Type B pancreatic cell (in vitro differentiated cells): ENCODE measurements around the gene PGPEP1. TPM values are rescaled to one million over a fixed set of nuclear protein-coding genes. Genes with fewer than 3 reads are reported as not detected.

ENCODE experiments used
- DNase-seq: peaks from one replicate; pipeline ENCODE4 v3.0.0; 2021; ENCODE audit warnings: mixed read lengths; ENCODE audit not compliant: unreplicated experiment; ENCODE audit errors: extremely low spot score
- H3K27ac Mint-ChIP-seq: 2 replicates; pipeline ENCODE4 v1.8.0; 2021; ENCODE audit warnings: mild to moderate bottlenecking, mixed read lengths
- H3K27me3 Mint-ChIP-seq: 2 replicates; pipeline ENCODE4 v1.8.0; 2021; ENCODE audit warnings: mixed read lengths
- H3K36me3 Mint-ChIP-seq: 2 replicates; pipeline ENCODE4 v1.8.0; 2021; ENCODE audit warnings: mixed read lengths
- H3K4me1 Mint-ChIP-seq: one replicate; pipeline ENCODE4 v1.8.0; 2021; ENCODE audit warnings: mixed read lengths; ENCODE audit not compliant: unreplicated experiment
- H3K4me3 Mint-ChIP-seq: 2 replicates; pipeline ENCODE4 v1.8.0; 2021; ENCODE audit warnings: mild to moderate bottlenecking, mixed read lengths
- H3K9me3 Mint-ChIP-seq: 2 replicates; pipeline ENCODE4 v1.8.0; 2021; ENCODE audit warnings: mixed read lengths
- total RNA-seq: library from RNA; stranded (reverse); gene quantifications from 2 replicates; pipeline ENCODE4 v1.2.1, GENCODE V29; 2021; ENCODE audit warnings: low replicate concordance
- TF ChIP-seq, protein P1 (sequence below): fragments of 200-600 bp; sonication (generic); conservative IDR thresholded peaks from 2 replicates; pipeline ENCODE4 v1.5.0; 2021; ENCODE audit warnings: antibody characterized with exemption, mild to moderate bottlenecking

The PGPEP1 gene
- total RNA-seq, 1 donor from 2014 or later, result 28.8 TPM

DNA sequence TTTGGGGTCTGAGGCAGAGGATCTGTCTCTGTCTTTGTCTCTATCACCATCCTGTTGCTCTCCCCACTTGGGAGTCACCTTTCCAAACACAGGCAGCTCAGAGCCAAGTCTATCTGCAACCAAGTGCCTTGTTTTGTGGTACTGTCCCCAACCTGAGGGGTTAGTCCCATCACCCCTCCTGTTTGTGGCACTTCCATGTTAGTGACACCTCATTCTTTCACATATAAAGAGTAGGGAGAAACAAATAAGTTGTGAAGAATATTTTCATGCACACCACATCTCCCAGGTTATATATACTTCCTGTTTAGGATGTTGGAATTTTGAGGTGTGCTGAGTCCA lies 49.3 kb downstream of the PGPEP1 start:
- TF ChIP-seq, protein P1, sequence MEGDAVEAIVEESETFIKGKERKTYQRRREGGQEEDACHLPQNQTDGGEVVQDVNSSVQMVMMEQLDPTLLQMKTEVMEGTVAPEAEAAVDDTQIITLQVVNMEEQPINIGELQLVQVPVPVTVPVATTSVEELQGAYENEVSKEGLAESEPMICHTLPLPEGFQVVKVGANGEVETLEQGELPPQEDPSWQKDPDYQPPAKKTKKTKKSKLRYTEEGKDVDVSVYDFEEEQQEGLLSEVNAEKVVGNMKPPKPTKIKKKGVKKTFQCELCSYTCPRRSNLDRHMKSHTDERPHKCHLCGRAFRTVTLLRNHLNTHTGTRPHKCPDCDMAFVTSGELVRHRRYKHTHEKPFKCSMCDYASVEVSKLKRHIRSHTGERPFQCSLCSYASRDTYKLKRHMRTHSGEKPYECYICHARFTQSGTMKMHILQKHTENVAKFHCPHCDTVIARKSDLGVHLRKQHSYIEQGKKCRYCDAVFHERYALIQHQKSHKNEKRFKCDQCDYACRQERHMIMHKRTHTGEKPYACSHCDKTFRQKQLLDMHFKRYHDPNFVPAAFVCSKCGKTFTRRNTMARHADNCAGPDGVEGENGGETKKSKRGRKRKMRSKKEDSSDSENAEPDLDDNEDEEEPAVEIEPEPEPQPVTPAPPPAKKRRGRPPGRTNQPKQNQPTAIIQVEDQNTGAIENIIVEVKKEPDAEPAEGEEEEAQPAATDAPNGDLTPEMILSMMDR, result no peak
- DNase-seq, result no peak
- H3K4me1 Mint-ChIP-seq, result peaks cover 14% of the 10 kb centered on the region
- peak overlapping the region; percentile 87 for H3K27ac Mint-ChIP-seq
- no peaks in the 10 kb centered on the region for H3K36me3 Mint-ChIP-seq
- H3K9me3 Mint-ChIP-seq, result no peaks in the 10 kb centered on the region
- H3K27me3 Mint-ChIP-seq, result peaks cover 15% of the 10 kb centered on the region
- H3K4me3 Mint-ChIP-seq, result peak overlapping the region; percentile 73

DNA sequence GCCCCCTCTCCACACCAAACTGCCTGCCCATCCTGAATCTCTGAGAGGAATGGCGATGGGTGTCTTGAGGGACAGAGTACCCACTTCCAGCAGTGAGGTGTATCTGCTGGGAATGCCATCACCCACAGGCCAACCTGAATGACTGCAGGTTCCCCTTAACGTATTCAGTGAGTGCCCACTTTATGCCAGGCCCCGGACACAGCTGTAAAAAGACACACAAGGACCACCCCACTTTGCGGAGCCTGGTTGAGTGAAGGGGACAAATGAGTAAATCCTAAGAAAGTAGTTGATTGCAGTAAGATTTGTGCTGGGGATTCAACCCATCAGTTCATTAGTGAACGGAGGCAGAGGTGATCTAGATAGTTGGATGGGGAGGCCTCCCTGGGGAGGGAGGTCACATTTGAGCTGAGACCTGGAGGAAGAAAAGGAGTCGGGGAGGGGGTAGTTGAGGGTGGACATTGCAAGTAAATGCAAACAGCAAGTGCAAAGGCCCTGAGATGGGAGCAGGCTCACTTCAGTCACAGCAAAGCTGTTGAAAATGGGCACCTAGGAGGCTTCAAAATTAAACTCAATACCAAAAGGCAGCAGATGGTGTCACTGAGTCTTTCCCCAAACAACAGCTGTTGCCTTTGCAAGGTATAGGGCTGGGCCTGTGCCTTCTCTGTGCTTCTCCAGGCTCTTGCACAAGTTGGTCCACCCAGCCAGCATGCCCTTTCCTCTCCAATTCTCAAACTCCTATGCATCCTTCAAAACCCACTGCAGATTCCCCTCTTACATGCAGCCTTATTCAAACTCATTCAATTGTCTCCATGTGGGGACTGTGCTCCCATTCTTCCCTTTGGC lies 49.9 kb downstream of the PGPEP1 start:
- peaks cover 15% of the 10 kb centered on the region for H3K27me3 Mint-ChIP-seq
- H3K36me3 Mint-ChIP-seq, result no peaks in the 10 kb centered on the region
- peaks cover 11% of the 10 kb centered on the region for H3K4me1 Mint-ChIP-seq
- no peaks in the 10 kb centered on the region for H3K9me3 Mint-ChIP-seq
- TF ChIP-seq, protein P1, result no peak
- DNase-seq, result no peak
- H3K4me3 Mint-ChIP-seq, result peak overlapping the region; percentile 73
- peak overlapping the region; percentile 87 for H3K27ac Mint-ChIP-seq

DNA sequence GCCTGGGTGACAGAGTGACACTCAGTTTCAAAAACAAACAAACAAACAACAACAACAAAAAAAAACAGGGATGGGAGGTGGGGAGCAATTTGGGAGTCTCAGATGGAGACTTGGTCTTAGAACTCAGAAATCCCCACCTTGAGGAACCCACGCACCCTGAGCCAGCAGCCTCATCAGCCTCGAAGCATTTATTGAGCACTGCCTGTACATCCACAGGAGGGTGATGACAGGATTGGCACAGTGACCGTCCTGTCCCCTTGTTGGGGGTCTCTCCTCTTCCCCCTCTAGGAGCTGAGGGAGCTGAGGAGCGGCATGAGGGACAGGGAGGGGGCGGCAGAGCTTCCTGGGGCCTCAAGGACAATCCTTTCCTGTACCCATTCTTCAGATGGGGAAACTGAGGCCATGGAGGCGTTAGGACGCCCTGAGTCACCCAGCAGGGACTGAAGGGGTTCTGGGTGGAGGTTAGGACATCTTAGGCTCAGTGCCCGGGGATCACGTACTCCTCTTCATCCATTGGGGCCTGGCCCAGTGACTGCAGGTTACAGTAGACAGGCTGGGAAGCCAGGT lies 51.2 kb downstream of the PGPEP1 start:
- Mint-ChIP-seq H3K27me3 (peaks cover 15% of the 10 kb centered on the region), H3K36me3 (no peaks in the 10 kb centered on the region), H3K27ac (no peak overlapping the region), H3K9me3 (no peaks in the 10 kb centered on the region), H3K4me3 (no peak overlapping the region), H3K4me1 (peaks cover 8% of the 10 kb centered on the region)
- DNase-seq, result no peak
- TF ChIP-seq, protein P1, result no peak

DNA sequence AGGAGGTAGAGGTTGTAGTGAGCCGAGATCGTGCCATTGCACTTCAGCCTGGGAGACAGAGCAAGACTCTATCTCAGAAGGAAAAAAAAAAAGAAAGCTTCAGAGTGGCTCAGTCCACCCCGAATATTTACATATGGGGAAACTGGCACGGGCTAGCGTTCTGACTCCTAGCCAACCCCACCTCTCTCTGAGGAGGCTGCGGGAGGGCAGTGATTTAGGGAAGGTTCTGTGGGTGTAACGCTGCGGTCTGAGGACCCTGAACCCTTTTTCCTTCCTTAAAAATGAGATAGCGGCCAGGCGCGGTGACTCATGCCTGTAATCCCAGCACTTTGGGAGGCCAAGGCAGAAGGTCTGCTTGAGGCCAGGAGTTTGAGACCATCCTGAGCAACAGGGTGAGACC lies 52.0 kb downstream of the PGPEP1 start:
- no peak overlapping the region for H3K4me3 Mint-ChIP-seq
- peaks cover 7% of the 10 kb centered on the region for H3K4me1 Mint-ChIP-seq
- no peak for DNase-seq
- no peak overlapping the region for H3K27ac Mint-ChIP-seq
- TF ChIP-seq, protein P1, result no peak
- H3K36me3 Mint-ChIP-seq, result no peaks in the 10 kb centered on the region
- no peaks in the 10 kb centered on the region for H3K9me3 Mint-ChIP-seq
- H3K27me3 Mint-ChIP-seq, result peaks cover 11% of the 10 kb centered on the region

DNA sequence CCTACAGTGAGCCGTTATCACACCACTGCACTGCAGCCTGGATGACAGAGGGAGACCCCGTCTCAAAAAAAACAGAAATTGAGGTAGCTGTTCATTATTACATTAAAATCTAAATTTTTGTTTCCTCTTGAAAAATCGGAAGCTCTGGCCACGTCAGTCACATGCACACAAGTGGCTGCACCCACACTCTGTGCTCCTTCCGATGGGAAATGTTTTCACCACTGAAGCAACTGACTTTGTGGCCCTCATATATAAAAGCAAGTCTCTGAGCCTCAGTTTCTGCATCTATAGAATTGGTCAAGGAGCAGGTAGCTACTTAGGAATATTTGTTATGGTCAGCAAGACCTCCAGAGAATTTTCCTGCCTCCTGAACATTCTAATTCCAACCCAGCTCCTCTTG lies 52.5 kb downstream of the PGPEP1 start:
- Mint-ChIP-seq H3K27ac (no peak overlapping the region), H3K4me3 (no peak overlapping the region), H3K4me1 (peaks cover 5% of the 10 kb centered on the region), H3K36me3 (no peaks in the 10 kb centered on the region), H3K27me3 (peaks cover 9% of the 10 kb centered on the region), H3K9me3 (no peaks in the 10 kb centered on the region)
- DNase-seq, result no peak
- TF ChIP-seq, protein P1, result no peak
